ENCODE results near the gene C10orf143. TPM values are rescaled to one million over a fixed set of nuclear protein-coding genes. Genes with fewer than 3 reads are reported as not detected.
"Not testable (repeated sequence)": the region's sequence is repeated elsewhere in the genome, so short reads cannot be mapped to it uniquely, and the experiment has no call there.

The C10orf143 gene
- total RNA-seq, 2 donors from 2014 or later: 2.4 to 2.9 TPM

DNA sequence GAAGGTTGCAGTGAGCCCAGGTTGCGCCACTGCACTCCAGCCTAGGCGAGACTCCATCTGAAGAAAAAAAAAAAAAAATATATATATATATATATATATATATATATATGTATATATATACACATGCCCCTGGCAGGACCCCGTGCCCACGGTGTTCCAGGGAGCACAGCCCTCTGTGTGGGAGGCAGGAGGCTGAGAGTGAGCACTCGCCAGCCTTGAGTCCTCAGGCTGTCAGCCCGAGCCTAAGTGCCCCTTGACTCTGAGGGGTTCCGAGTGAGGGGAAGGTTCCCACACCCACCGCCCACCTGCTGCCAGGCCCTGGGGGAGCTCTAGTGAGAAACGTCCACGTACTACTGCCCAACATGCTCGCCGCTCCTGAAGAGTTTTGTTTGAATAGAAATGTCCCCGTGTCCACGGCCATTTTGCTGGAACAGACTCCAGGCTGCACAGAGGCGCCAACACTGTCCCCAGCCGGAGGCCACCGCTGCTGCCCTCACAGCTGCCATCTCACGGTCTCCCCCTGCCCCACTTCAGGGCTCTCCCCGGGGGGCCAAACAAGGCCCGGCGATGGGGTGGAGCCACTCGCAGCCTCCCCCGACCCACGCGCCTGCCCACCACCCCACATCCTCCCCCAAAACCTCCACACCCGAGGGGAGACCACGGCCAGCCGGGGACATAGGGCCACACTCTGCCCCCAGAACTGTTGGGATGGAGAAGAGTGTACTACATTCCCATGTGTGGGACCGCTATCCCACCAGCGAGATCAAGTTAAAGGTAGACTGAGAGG lies 83.8 kb downstream of the C10orf143 start:
- no peak overlapping the region for H3K27ac Mint-ChIP-seq
- H3K4me3 Mint-ChIP-seq: no peak overlapping the region
- no peak for DNase-seq (ENCODE audit: low spot score)
- ATAC-seq: no peak
- H3K4me1 Mint-ChIP-seq (ENCODE audit: low read depth in 2 of 2): no peaks in the 10 kb centered on the region
- no peaks in the 10 kb centered on the region for H3K9me3 Mint-ChIP-seq
- H3K36me3 Mint-ChIP-seq: no peaks in the 10 kb centered on the region
- H3K27me3 Mint-ChIP-seq: no peaks in the 10 kb centered on the region

DNA sequence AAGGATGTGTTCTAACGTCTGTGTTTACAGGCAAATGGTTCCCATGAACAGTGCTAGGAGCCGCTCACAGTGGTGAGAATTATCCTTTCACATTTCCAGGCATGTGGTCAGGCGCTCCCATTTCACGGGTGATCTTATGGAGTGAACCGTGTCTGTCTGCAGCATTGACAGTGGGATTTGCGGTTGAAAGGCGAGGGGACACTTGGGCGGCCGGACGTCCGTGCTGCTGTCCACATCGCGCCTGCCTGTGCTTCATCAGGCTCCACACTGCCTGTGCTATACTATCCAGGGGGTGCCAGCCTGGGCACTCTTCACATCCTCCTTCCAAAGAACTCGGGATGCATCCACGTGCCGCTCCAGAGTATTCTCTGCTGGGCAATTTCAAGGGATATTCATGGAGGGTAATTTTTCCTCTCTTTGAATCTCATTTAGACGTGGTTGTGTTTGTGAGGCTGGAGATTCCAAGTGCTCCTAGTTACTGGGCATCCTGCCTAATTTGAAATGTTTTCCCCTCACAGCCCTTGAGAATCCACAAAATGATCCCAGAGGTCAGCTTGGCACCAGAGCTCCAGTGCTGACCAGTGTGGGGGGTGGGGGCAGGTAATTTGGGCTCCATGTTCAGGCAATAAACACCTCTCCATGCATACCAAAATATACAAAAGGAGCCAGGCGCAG lies 84.7 kb downstream of the C10orf143 start:
- ATAC-seq: no peak
- no peaks in the 10 kb centered on the region for H3K36me3 Mint-ChIP-seq

GRCh38 chr10:130025326-130025725 lies 85.3 kb downstream of the C10orf143 start:
- no peaks in the 10 kb centered on the region for H3K9me3 Mint-ChIP-seq
- H3K27ac Mint-ChIP-seq: no peak overlapping the region
- no peak overlapping the region for H3K4me3 Mint-ChIP-seq
- DNase-seq (ENCODE audit: low spot score): no peak
- no peaks in the 10 kb centered on the region for H3K4me1 Mint-ChIP-seq (ENCODE audit: low read depth in 2 of 2)
- no peak for ATAC-seq
- H3K36me3 Mint-ChIP-seq: no peaks in the 10 kb centered on the region
- no peaks in the 10 kb centered on the region for H3K27me3 Mint-ChIP-seq

More for the DNA sequence above, 84.7 kb downstream of the C10orf143 start:
- Mint-ChIP-seq H3K27me3 (no peaks in the 10 kb centered on the region), H3K4me1 (ENCODE audit: low read depth in 2 of 2) (no peaks in the 10 kb centered on the region), H3K9me3 (no peaks in the 10 kb centered on the region), H3K4me3 (no peak overlapping the region), H3K27ac (no peak overlapping the region)
- DNase-seq (ENCODE audit: low spot score): no peak

GRCh38 chr10:130024779-130025325 lies 85.8 kb downstream of the C10orf143 start:
- DNase-seq (ENCODE audit: low spot score) (no peak), ATAC-seq (no peak)
- Mint-ChIP-seq H3K27ac (no peak overlapping the region), H3K4me1 (ENCODE audit: low read depth in 2 of 2) (no peaks in the 10 kb centered on the region), H3K4me3 (no peak overlapping the region), H3K36me3 (no peaks in the 10 kb centered on the region), H3K27me3 (no peaks in the 10 kb centered on the region), H3K9me3 (no peaks in the 10 kb centered on the region)

DNA sequence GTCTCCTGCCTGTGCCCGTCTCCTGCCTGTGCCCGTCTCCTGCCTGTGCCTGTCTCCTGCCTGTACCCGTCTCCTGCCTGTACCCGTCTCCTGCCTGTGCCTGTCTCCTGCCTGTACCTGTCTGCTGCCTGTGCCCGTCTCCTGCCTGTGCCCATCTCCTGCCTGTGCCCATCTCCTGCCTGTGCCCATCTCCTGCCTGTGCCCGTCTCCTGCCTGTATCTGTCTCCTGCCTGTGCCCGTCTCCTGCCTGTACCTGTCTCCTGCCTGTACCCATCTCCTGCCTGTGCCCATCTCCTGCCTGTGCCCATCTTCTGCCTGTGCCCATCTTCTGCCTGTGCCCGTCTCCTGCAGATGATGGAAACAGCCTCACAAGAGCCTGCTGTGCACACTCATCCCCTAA lies 86.3 kb downstream of the C10orf143 start:
- not testable (repeated sequence) for H3K27me3 Mint-ChIP-seq; H3K4me3 Mint-ChIP-seq; H3K9me3 Mint-ChIP-seq; DNase-seq (ENCODE audit: low spot score); H3K4me1 Mint-ChIP-seq (ENCODE audit: low read depth in 2 of 2); ATAC-seq; H3K27ac Mint-ChIP-seq; H3K36me3 Mint-ChIP-seq

GRCh38 chr10:130023454-130024230 lies 87.0 kb downstream of the C10orf143 start:
- no peak overlapping the region for H3K27ac Mint-ChIP-seq

GRCh38 chr10:130022511-130023299 lies 87.9 kb downstream of the C10orf143 start:
- H3K36me3 Mint-ChIP-seq: no peaks in the 10 kb centered on the region
- ATAC-seq (no peak), DNase-seq (ENCODE audit: low spot score) (no peak)
- H3K27me3 Mint-ChIP-seq: no peaks in the 10 kb centered on the region
- no peak overlapping the region for H3K27ac Mint-ChIP-seq
- H3K4me3 Mint-ChIP-seq: no peak overlapping the region
- H3K4me1 Mint-ChIP-seq (ENCODE audit: low read depth in 2 of 2): no peaks in the 10 kb centered on the region
- no peaks in the 10 kb centered on the region for H3K9me3 Mint-ChIP-seq

More at GRCh38 chr10:130023454-130024230, 87.0 kb downstream of the C10orf143 start:
- Mint-ChIP-seq H3K4me1 (ENCODE audit: low read depth in 2 of 2) (no peaks in the 10 kb centered on the region), H3K9me3 (no peaks in the 10 kb centered on the region), H3K36me3 (no peaks in the 10 kb centered on the region), H3K4me3 (no peak overlapping the region), H3K27me3 (no peaks in the 10 kb centered on the region)
- DNase-seq (ENCODE audit: low spot score): no peak
- no peak for ATAC-seq

DNA sequence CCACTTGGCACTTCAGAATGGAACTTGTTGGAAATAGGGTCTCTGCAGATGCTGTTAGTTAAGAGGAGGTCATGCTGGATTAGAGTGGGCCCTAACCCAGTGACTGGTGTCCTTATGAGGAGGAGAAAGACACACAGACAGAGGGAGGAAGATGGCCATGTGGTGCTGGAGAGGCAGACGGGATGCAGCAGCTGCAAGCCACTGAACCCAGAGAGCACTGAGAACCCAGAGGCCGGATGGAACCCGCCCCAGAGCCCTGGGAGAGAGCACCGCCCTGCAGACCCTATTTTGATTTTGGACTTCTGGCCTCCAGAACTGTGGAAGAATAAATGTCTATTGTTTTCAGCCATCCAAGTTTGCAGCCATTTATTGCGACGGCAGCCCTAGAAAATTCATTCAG lies 88.5 kb downstream of the C10orf143 start:
- Mint-ChIP-seq H3K4me3 (no peak overlapping the region), H3K27me3 (no peaks in the 10 kb centered on the region), H3K36me3 (no peaks in the 10 kb centered on the region), H3K4me1 (ENCODE audit: low read depth in 2 of 2) (no peaks in the 10 kb centered on the region), H3K9me3 (no peaks in the 10 kb centered on the region), H3K27ac (no peak overlapping the region)
- DNase-seq (ENCODE audit: low spot score): no peak
- ATAC-seq: no peak

DNA sequence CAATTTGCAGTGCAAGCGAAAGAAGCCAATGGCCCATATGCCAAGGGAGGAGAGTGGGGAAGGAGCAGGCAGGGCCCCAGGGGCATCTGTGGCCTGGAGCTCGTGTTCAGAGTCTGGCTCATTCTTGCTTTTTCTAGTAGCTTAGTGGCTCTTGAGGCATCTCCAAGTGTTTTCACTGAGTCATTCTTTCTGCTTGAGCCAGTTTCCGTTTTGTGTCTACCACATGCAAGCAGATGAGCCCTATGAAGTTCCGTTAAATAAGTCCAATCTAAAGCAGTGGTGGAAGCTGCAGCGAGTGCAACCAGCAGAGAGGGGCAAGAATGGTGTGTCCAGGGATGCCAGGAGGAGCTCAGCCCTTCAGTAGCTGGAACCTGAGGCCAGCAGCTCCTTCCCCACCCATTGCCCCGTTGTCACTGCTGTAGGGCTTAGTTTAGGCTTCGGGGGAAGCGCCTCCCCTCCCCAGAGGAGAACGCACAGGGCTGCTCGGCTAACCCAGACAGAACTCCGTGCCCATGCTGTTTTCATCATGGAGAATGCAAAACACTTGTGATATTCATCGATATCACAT lies 89.2 kb downstream of the C10orf143 start:
- Mint-ChIP-seq H3K9me3 (no peaks in the 10 kb centered on the region), H3K4me3 (no peak overlapping the region), H3K36me3 (no peaks in the 10 kb centered on the region), H3K4me1 (ENCODE audit: low read depth in 2 of 2) (no peaks in the 10 kb centered on the region), H3K27ac (no peak overlapping the region), H3K27me3 (no peaks in the 10 kb centered on the region)
- DNase-seq (ENCODE audit: low spot score) (no peak), ATAC-seq (no peak)

DNA sequence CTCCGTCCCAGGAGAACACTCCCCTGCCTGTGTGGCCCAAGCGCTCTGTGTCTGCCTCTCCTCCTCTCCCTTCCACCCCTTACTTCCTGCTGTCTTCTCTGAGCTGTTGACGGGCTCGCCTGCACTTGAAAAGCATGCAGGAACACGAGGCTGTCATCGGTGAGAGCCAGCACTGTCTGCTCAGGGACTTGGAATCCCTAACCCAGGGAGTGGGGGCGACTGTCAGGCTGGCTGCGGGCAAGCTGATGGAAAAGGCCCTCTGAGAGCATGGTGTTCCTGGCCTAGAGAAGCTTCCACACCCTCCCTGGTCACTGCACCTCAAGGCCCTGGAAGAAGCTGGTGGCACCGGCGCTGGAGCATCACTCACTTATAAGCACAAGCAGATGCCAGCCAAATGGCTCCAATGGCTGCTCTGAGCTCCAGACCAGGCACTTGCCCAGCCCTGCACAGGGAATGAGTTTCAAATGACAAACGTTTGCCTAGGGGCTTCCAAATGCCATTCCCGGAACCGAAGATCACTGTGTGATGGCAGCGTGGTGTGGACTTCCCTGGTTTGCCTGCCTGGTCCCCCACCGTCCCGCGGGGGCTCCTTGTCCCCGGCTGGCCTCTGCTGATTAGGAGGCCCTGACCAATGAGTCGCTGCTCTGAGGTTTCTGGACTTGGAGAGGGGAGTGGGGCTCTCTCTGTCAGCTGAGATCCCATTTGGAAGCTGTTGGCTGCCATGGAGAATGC lies 89.8 kb downstream of the C10orf143 start:
- Mint-ChIP-seq H3K4me3 (no peak overlapping the region), H3K27ac (no peak overlapping the region), H3K9me3 (no peaks in the 10 kb centered on the region), H3K27me3 (no peaks in the 10 kb centered on the region), H3K36me3 (no peaks in the 10 kb centered on the region), H3K4me1 (ENCODE audit: low read depth in 2 of 2) (no peaks in the 10 kb centered on the region)
- ATAC-seq: no peak
- no peak for DNase-seq (ENCODE audit: low spot score)

GRCh38 chr10:130018730-130019185 lies 91.9 kb downstream of the C10orf143 start:
- no peak for DNase-seq (ENCODE audit: low spot score)
- no peak overlapping the region for H3K4me3 Mint-ChIP-seq
- H3K9me3 Mint-ChIP-seq: no peaks in the 10 kb centered on the region
- peak in 1 of 2 donors; percentile 8 for ATAC-seq
- no peaks in the 10 kb centered on the region for H3K36me3 Mint-ChIP-seq
- no peak overlapping the region for H3K27ac Mint-ChIP-seq
- no peaks in the 10 kb centered on the region for H3K4me1 Mint-ChIP-seq (ENCODE audit: low read depth in 2 of 2)
- H3K27me3 Mint-ChIP-seq: no peaks in the 10 kb centered on the region

GRCh38 chr10:130018265-130018664 lies 92.4 kb downstream of the C10orf143 start:
- Mint-ChIP-seq H3K36me3 (no peaks in the 10 kb centered on the region), H3K4me1 (ENCODE audit: low read depth in 2 of 2) (no peaks in the 10 kb centered on the region), H3K9me3 (no peaks in the 10 kb centered on the region), H3K27me3 (no peaks in the 10 kb centered on the region), H3K4me3 (no peak overlapping the region), H3K27ac (no peak overlapping the region)
- ATAC-seq: no peak
- no peak for DNase-seq (ENCODE audit: low spot score)

Data from natural killer cell treated with Interleukin-12 subunit alpha and Interleukin-12 subunit beta and Interleukin-15 and Interleukin-18, amount 100 ng/mL, for 72 hours (primary cell).